DOHH2 (cell line): ENCODE measurements around the gene CHD9.

Experiments
- H3F3A ChIP-seq: fragments of 200-600 bp; sonication (generic), shearing (Covaris generic); 2 replicates; pipeline ENCODE4 v1.6.0; 2016; ENCODE audit warnings: antibody characterized with exemption, mild to moderate bottlenecking; ENCODE audit not compliant: control insufficient read depth, insufficient read depth
- H3K27ac ChIP-seq: fragments of 200-600 bp; sonication (generic); 2 replicates; pipeline ENCODE4 v1.5.1; 2014; ENCODE audit warnings: low read depth, mild to moderate bottlenecking, low read length, moderate library complexity
- H3K27me3 ChIP-seq: fragments of 200-600 bp; sonication (generic); 2 replicates; pipeline ENCODE4 v1.6.1; 2014; ENCODE audit warnings: mild to moderate bottlenecking, low read length, mixed read lengths; ENCODE audit not compliant: control insufficient read depth
- H3K36me3 ChIP-seq: fragments of 200-600 bp; sonication (generic); 2 replicates; pipeline ENCODE4 v1.6.1; 2014; ENCODE audit warnings: mild to moderate bottlenecking, low read length, moderate library complexity, mixed read lengths; ENCODE audit not compliant: control insufficient read depth
- H3K4me1 ChIP-seq: fragments of 200-600 bp; sonication (generic); 2 replicates; pipeline ENCODE4 v1.6.1; 2014; ENCODE audit warnings: mild to moderate bottlenecking, low read length, mixed read lengths; ENCODE audit not compliant: control insufficient read depth
- H3K4me2 ChIP-seq: fragments of 200-600 bp; sonication (generic); 2 replicates; pipeline ENCODE4 v1.6.0; 2014; ENCODE audit warnings: mild to moderate bottlenecking, low read length, moderate library complexity
- H3K4me3 ChIP-seq: fragments of 200-600 bp; sonication (generic); 2 replicates; pipeline ENCODE4 v1.5.1; 2014; ENCODE audit warnings: mild to moderate bottlenecking, low read length, mixed read lengths
- H3K79me2 ChIP-seq: fragments of 200-600 bp; sonication (generic); 2 replicates; pipeline ENCODE4 v1.6.1; 2014; ENCODE audit warnings: mild to moderate bottlenecking, low read length, mixed read lengths; ENCODE audit not compliant: control insufficient read depth
- H3K9me2 ChIP-seq: fragments of 200-600 bp; sonication (generic); replicated peaks from 2 replicates; pipeline ENCODE4 v1.6.1; 2014; ENCODE audit warnings: mild to moderate bottlenecking, low read length, mixed read lengths; ENCODE audit not compliant: control insufficient read depth
- H3K9me3 ChIP-seq: fragments of 200-600 bp; sonication (generic); 2 replicates; pipeline ENCODE4 v1.6.1; 2014; ENCODE audit warnings: antibody characterized with exemption, low read length, mixed read lengths; ENCODE audit not compliant: control insufficient read depth, insufficient read depth
- H4K20me1 ChIP-seq: fragments of 200-600 bp; sonication (generic); 2 replicates; pipeline ENCODE4 v1.6.0; 2014; ENCODE audit warnings: low read depth, mild to moderate bottlenecking, antibody characterized with exemption, low read length, moderate library complexity; ENCODE audit not compliant: control insufficient read depth, insufficient read depth
- CTCF ChIP-seq: fragments of 200-600 bp; sonication (generic); IDR thresholded peaks from one replicate; pipeline ENCODE4 v1.5.1; 2014; ENCODE audit warnings: antibody characterized with exemption, mild to moderate bottlenecking, low read depth, low read length; ENCODE audit not compliant: poor library complexity, severe bottlenecking
- EZH2phosphoT487 ChIP-seq: fragments of 200-600 bp; sonication (generic); IDR thresholded peaks from 2 replicates; pipeline ENCODE4 v1.6.1; 2017; ENCODE audit warnings: borderline replicate concordance, mild to moderate bottlenecking, antibody characterized with exemption, low read length, moderate library complexity, mixed read lengths

CHD9 gene

GRCh38 chr16:53202398-53202797 lies 147.6 kb downstream of the CHD9 start:
- H3K9me3 ChIP-seq, result peaks cover 7% of the 10 kb centered on the region; the same call in 1 of the 2 replicates
- H4K20me1 ChIP-seq, result no peaks in the 10 kb centered on the region
- peaks cover 7% of the 10 kb centered on the region for H3K4me1 ChIP-seq
- H3K9me2 ChIP-seq, result no peaks in the 10 kb centered on the region
- H3K79me2 ChIP-seq, result peaks cover 3% of the 10 kb centered on the region
- H3K27ac ChIP-seq, result no peak overlapping the region
- no peak overlapping the region for H3K4me3 ChIP-seq
- H3K27me3 ChIP-seq, result no peaks in the 10 kb centered on the region
- no peak overlapping the region for H3K4me2 ChIP-seq
- TF ChIP-seq CTCF, result no peak
- no peak for TF ChIP-seq EZH2phosphoT487
- H3K36me3 ChIP-seq, result peaks cover 14% of the 10 kb centered on the region
- no peaks in the 10 kb centered on the region for H3F3A ChIP-seq

GRCh38 chr16:53207810-53208752 lies 153.3 kb downstream of the CHD9 start:
- H3K4me2 ChIP-seq, result peak overlapping the region; percentile 99
- no peaks in the 10 kb centered on the region for H4K20me1 ChIP-seq
- H3K9me3 ChIP-seq, result no peaks in the 10 kb centered on the region
- peaks cover 18% of the 10 kb centered on the region for H3K36me3 ChIP-seq
- TF ChIP-seq CTCF, result peak; percentile 58
- no peak for TF ChIP-seq EZH2phosphoT487
- H3K4me3 ChIP-seq, result peak overlapping the region; percentile 89
- H3K27me3 ChIP-seq, result no peaks in the 10 kb centered on the region
- peak overlapping the region; percentile 86 for H3K27ac ChIP-seq
- peaks cover 12% of the 10 kb centered on the region for H3F3A ChIP-seq
- H3K9me2 ChIP-seq, result no peaks in the 10 kb centered on the region
- peaks cover 39% of the 10 kb centered on the region for H3K4me1 ChIP-seq
- H3K79me2 ChIP-seq, result peaks cover 46% of the 10 kb centered on the region

GRCh38 chr16:53209429-53209828 lies 154.6 kb downstream of the CHD9 start:
- no peak overlapping the region for H3K27ac ChIP-seq
- H3K79me2 ChIP-seq, result peaks cover 60% of the 10 kb centered on the region
- no peaks in the 10 kb centered on the region for H3K27me3 ChIP-seq
- peak overlapping the region; percentile 89 for H3K4me3 ChIP-seq
- H3K4me1 ChIP-seq, result peaks cover 41% of the 10 kb centered on the region
- TF ChIP-seq EZH2phosphoT487, result no peak
- TF ChIP-seq CTCF, result no peak
- peak overlapping the region; percentile 99 for H3K4me2 ChIP-seq
- H3K9me3 ChIP-seq, result no peaks in the 10 kb centered on the region
- peaks cover 17% of the 10 kb centered on the region for H3F3A ChIP-seq
- no peaks in the 10 kb centered on the region for H4K20me1 ChIP-seq
- H3K9me2 ChIP-seq, result no peaks in the 10 kb centered on the region
- peaks cover 22% of the 10 kb centered on the region for H3K36me3 ChIP-seq
